Heart left ventricle (tissue), 16 donors: ENCODE measurements around the gene PDGFD. TPM values are rescaled to one million over a fixed set of nuclear protein-coding genes. Genes with fewer than 3 reads are reported as not detected.

Experiments
- ATAC-seq, 4 donors: fragments of 200-7000 bp; cut with Tn5 transposase; one replicate each; pipeline ENCODE4 v1.9.1; 2020 to 2022; ENCODE audit warnings: moderate library complexity in 4 of 4, mild to moderate bottlenecking in 3 of 4, moderate number of reproducible peaks in 1 of 4
- DNase-seq, 5 donors: peaks; one replicate each; pipeline ENCODE4 v3.0.0-alpha.2; 2020
- H3K27ac ChIP-seq, 12 donors: fragments of 200-600 bp; sonication (generic) in 4 of 12; one replicate each; pipeline versions ENCODE4 v1.5.0 to v1.8.0; 2016 to 2022; ENCODE audit warnings: mild to moderate bottlenecking in 2 of 12
- H3K27me3 ChIP-seq, 9 donors: fragments of 200-600 bp; sonication (generic) in 2 of 9; one replicate each; pipeline versions ENCODE4 v1.5.1 to v1.8.0; 2016 to 2022; ENCODE audit warnings: mild to moderate bottlenecking in 3 of 9
- H3K36me3 ChIP-seq, 9 donors: fragments of 200-600 bp; sonication (generic) in 2 of 9; one replicate each; pipeline versions ENCODE4 v1.5.0 to v1.8.0; 2018 to 2022; ENCODE audit warnings: mild to moderate bottlenecking in 2 of 9
- H3K4me1 ChIP-seq, 12 donors: fragments of 200-600 bp; sonication (generic) in 4 of 12; one replicate each; pipeline versions ENCODE4 v1.5.0 to v1.8.0; 2016 to 2022; ENCODE audit warnings: mild to moderate bottlenecking in 3 of 12
- H3K4me3 ChIP-seq, 12 donors: fragments of 200-600 bp; sonication (generic) in 4 of 12; one replicate each; pipeline versions ENCODE4 v1.5.0 to v1.8.0; 2017 to 2022; ENCODE audit warnings: mild to moderate bottlenecking in 9 of 12, moderate library complexity in 4 of 12
- H3K9me3 ChIP-seq, 12 donors: fragments of 200-600 bp; sonication (generic) in 4 of 12; one replicate each; pipeline versions ENCODE4 v1.5.0 to v1.8.0; 2016 to 2022; ENCODE audit warnings: mild to moderate bottlenecking in 1 of 12
- POLR2A ChIP-seq, 2 donors: fragments of 450-650 bp; IDR thresholded peaks; one replicate each; pipeline ENCODE4 v1.6.1; 2017; ENCODE audit warnings: antibody characterized with exemption in 2 of 2, mild to moderate bottlenecking in 2 of 2, moderate library complexity in 2 of 2
- WGBS, 4 donors: extraction: QIAGEN DNeasy Blood & Tissue Kit in 2 of 4; methylation state at CpG; one replicate each; pipeline versions ENCODE4 v1.1.5 to v1.1.7; 2013 to 2018; 5-methylcytosine and 5-hydroxymethylcytosine counted together
- intact Hi-C, 10 donors: fragments of 100-400 bp; cut with DNase I; formaldehyde crosslinking; loops; one replicate each; pipeline versions ENCODE4 v1.11.1 to v1.14.2; 2022
- polyA plus RNA-seq, 2 donors: library from polyadenylated mRNA; stranded (reverse); fragments of 200-250 nt; gene quantifications; one replicate each; pipeline ENCODE4 v1.2.3, GENCODE V29; 2013
- total RNA-seq, 9 donors: library from RNA; depleted of rRNA in 2 of 9; stranded (reverse); fragments of >200 nt in 2 of 9; fragmentation: NEBNext Ultra II Directional in 3 of 9; extraction: Animal tissue kit (Norgen Biotek cat#: 25700) in 3 of 9; gene quantifications; one replicate each; pipeline versions ENCODE4 v1.1.0 to v1.2.4, GENCODE V29; 2016 to 2023
- TF ChIP-seq, protein P1 (sequence below), 12 donors: fragments of 200-600 bp; sonication (generic) in 4 of 12; IDR thresholded peaks; one replicate each; pipeline versions ENCODE4 v1.5.0 to v1.8.0; 2018 to 2022; ENCODE audit warnings: antibody characterized with exemption in 12 of 12, mild to moderate bottlenecking in 5 of 12
- donor health status: ischemic (EF 13 %, LVEDD 7.1; RV severe dilation, severe dysfunction).
- donor health status: healthy with polysubstance abuse.
- donor health status: DM: no; HTN: yes; CAD: no.
- donor health status: DM: no; HTN: no; CAD: no.
- donor health status: ischemic (EF 25% LVEDD 6.9; RV normal size, moderate dysfunction).
- donor health status: ischemic (EF 25% LVEDD 5.7; RV mildly dilated, moderate dysfunction).
- donor health status: healthy.
- donor health status: DM: yes; HTN: yes; CAD: no.
- donor health status: ischemic (EF 35%, LVEDD 5.7; RV mildly dilated, moderate dysfunction).
- donor health status: nonischemic (EF 11% LVEDD 7.7; RV severe dilation, severe dysfunction).
- donor health status: DM: yes; HTN: yes; CAD: no.
- donor health status: PGD.
- donor health status: ischemic (EF 29% LVEDD 5.4; RV normal size, mild dysfunction).
- donor health status: nonischemic (EF 23%, LVEDD 6.1; RV moderate dilation, normal function).

Gene PDGFD
- total and polyA plus RNA-seq, 11 donors, result 3.6 to 24.6 (median 15.3) TPM

DNA sequence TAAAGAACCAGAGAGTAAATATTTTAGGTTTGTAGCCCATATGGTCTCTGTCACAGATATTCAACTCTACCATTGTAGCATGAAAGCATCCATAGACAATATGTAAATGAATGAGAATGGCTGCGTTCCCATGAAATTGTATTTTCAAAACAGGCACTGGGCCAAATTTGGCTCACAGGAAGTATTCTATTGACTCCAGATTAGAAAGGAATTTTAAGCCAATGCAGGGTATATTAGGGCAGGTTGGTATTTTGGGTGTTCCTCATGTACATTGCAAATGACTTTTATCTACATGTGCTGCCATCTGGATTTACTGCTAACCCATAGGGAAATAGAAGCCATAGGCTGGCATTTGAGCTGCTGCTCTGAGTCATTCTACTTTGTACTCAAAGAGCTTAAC, 35.1 kb upstream of the PDGFD start:
- Histone ChIP-seq H3K36me3 (no peaks in the 10 kb centered on the region), H3K27ac (no peak overlapping the region), H3K9me3 (no peaks in the 10 kb centered on the region), H3K4me3 (no peak overlapping the region), H3K27me3 (no peaks in the 10 kb centered on the region), H3K4me1 (no peaks in the 10 kb centered on the region)
- ATAC-seq (no peak), DNase-seq (no peak)
- WGBS, 4 donors, result 41 to 67% (median 44%) methylated on average over 1 of the region's 1 CpG
- intact Hi-C loops, result no loop called here
- TF ChIP-seq POLR2A (IDR thresholded peaks at IDR 0.05), result no peak
- TF ChIP-seq, protein P1, sequence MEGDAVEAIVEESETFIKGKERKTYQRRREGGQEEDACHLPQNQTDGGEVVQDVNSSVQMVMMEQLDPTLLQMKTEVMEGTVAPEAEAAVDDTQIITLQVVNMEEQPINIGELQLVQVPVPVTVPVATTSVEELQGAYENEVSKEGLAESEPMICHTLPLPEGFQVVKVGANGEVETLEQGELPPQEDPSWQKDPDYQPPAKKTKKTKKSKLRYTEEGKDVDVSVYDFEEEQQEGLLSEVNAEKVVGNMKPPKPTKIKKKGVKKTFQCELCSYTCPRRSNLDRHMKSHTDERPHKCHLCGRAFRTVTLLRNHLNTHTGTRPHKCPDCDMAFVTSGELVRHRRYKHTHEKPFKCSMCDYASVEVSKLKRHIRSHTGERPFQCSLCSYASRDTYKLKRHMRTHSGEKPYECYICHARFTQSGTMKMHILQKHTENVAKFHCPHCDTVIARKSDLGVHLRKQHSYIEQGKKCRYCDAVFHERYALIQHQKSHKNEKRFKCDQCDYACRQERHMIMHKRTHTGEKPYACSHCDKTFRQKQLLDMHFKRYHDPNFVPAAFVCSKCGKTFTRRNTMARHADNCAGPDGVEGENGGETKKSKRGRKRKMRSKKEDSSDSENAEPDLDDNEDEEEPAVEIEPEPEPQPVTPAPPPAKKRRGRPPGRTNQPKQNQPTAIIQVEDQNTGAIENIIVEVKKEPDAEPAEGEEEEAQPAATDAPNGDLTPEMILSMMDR (IDR thresholded peaks at IDR 0.05), result no peak

DNA sequence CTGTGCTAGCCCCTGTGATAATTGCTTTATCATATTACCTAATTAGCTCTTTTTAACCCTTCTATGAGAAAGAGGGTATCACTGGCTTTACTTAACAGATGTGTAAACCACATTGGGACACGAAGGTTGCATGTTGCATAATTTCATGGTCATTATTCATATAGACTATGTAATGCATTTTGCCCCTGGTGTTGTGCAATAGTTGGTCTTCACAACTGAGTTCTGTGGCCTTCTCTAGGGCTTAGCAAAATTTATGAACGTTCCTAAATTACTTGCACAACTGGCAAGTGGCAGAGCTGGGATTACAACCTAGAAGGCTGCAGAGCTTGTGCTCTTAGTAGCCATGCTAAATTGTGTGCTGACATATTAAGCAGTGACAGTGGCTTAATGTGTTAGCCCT, 34.6 kb upstream of the PDGFD start:
- no peak for ATAC-seq
- intact Hi-C loops, result no loop called here
- H3K9me3 ChIP-seq, result no peaks in the 10 kb centered on the region
- no peaks in the 10 kb centered on the region for H3K4me1 ChIP-seq
- DNase-seq, result no peak
- no peak overlapping the region for H3K4me3 ChIP-seq
- H3K27me3 ChIP-seq, result no peaks in the 10 kb centered on the region
- TF ChIP-seq, protein P1 (IDR thresholded peaks at IDR 0.05), result no peak
- TF ChIP-seq POLR2A (IDR thresholded peaks at IDR 0.05), result no peak
- no peaks in the 10 kb centered on the region for H3K36me3 ChIP-seq
- WGBS, 4 donors, result 67 to 72% (median 70%) methylated on average over 2 of the region's 2 CpGs
- H3K27ac ChIP-seq, result no peak overlapping the region

DNA sequence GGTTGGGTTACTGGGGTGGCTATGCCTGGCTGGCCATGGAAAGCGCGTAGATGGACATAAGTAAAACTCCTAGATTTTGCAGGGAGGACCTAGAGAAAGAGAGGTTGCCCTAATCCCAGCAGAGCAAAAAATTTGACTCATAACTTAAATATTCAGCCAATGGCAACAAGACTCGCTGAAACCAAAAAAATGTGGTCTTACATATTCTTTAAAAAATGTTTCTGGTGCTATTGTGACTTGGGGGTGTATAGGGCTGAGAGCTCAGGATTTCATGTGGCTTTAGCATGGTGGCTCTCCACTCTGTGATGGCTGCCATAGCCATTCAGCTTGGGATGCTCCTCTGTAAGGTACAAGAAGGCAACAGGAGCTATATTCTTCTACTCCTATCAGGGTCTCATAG, 27.2 kb upstream of the PDGFD start:
- Histone ChIP-seq H3K36me3 (no peaks in the 10 kb centered on the region), H3K27ac (no peak overlapping the region), H3K27me3 (no peaks in the 10 kb centered on the region), H3K4me1 (no peaks in the 10 kb centered on the region), H3K9me3 (no peaks in the 10 kb centered on the region), H3K4me3 (no peak overlapping the region)
- ATAC-seq (no peak), DNase-seq (no peak)
- TF ChIP-seq POLR2A (IDR thresholded peaks at IDR 0.05), result no peak
- TF ChIP-seq, protein P1 (IDR thresholded peaks at IDR 0.05), result no peak
- intact Hi-C loops, result no loop called here
- 77 to 96% (median 95%) methylated on average over 3 of the region's 3 CpGs for WGBS, 4 donors

DNA sequence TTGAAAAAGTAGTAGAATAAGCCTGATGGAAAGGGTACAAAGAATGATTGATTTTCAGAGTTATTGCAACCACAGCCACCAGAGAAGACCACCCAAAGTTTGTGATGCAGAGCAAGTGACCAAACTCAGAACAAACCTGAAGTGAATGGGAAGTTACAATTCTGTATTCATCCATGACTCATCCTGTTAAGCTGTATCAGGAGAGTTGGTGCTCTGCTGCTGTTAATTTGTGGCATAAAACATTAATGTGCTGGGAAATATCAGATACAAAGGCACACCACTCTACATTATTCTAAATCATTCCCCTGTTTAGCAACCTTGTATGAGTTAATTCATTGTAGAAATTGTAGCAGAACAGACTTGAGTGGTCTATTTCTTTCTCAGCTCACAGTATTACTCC, 19.6 kb upstream of the PDGFD start:
- no peak for DNase-seq
- Histone ChIP-seq H3K9me3 (no peaks in the 10 kb centered on the region), H3K36me3 (no peaks in the 10 kb centered on the region), H3K27ac (no peak overlapping the region), H3K4me1 (no peaks in the 10 kb centered on the region), H3K27me3 (no peaks in the 10 kb centered on the region), H3K4me3 (no peak overlapping the region)
- intact Hi-C loops, result no loop called here
- ATAC-seq, result no peak
- TF ChIP-seq, protein P1 (IDR thresholded peaks at IDR 0.05), result no peak
- no peak for TF ChIP-seq POLR2A (IDR thresholded peaks at IDR 0.05)
